ENCODE results near the gene GRIA3. TPM values are rescaled to one million over a fixed set of nuclear protein-coding genes. Genes with fewer than 3 reads are reported as not detected.

The GRIA3 gene
- total RNA-seq (2021) (not detected in 2 replicates), Bru-seq, nascent RNA (percentile 2 among the genes with signal in this experiment), BruChase-seq, experiment 1, labeled RNA remaining after a 2-hour chase (percentile 0 among the genes with signal in this experiment), BruChase-seq, experiment 2, labeled RNA remaining after a 6-hour chase (percentile 0 among the genes with signal in this experiment)
- long read RNA-seq, result 0 reads

- ChIA-PET POLR2A (ENCODE audit: low non-redundant PET) (no interaction called here), CTCF (no interaction called here)
- no peak for TF ChIP-seq CTCF (conservative IDR thresholded peaks at IDR 0.05; ENCODE audit: low read depth, low read length)
- no peak for TF ChIP-seq EZH2 (IDR thresholded peaks at IDR 0.05; ENCODE audit: borderline replicate concordance, low read depth, low read length, poor library complexity, severe bottlenecking)
- Histone ChIP-seq H3K27me3 (replicated peaks; ENCODE audit: insufficient read depth, low read depth, low read length, poor library complexity) (peaks cover 47% of the 10 kb centered on the region), H3K27ac (ENCODE audit: low read depth, low read length, poor library complexity, severe bottlenecking) (no peak within 1 kb of the TSS), H3K4me1 (ENCODE audit: insufficient read depth, low read length, poor library complexity, severe bottlenecking) (no peaks in the 10 kb centered on the region), H3K4me3 (ENCODE audit: low read depth, low read length, poor library complexity, severe bottlenecking) (peak within 1 kb of the TSS; percentile 27), H3K9me3 (ENCODE audit: low read depth, low read length, poor library complexity, severe bottlenecking) (no peaks in the 10 kb centered on the region), H3K36me3 (ENCODE audit: insufficient read depth, low read length, poor library complexity, severe bottlenecking) (no peaks in the 10 kb centered on the region)
- no TSS peak for BruUV-seq (replicated peaks)
- intact Hi-C loops (cut with micrococcal nuclease; ENCODE audit: unreplicated experiment), result no loop called here
- no peak for DNase-seq (ENCODE audit: low spot score)
Measured at GRCh38 chrX:123184219-123184865, at the start of gene GRIA3. TSS of gene GRIA3 (plus strand) at chrX:123184278. CDS start at chrX:123184536, 258 bp downstream.

- Histone ChIP-seq H3K4me3 (ENCODE audit: low read depth, low read length, poor library complexity, severe bottlenecking) (no peak overlapping the region), H3K9me3 (ENCODE audit: low read depth, low read length, poor library complexity, severe bottlenecking) (no peaks in the 10 kb centered on the region), H3K27ac (ENCODE audit: low read depth, low read length, poor library complexity, severe bottlenecking) (no peak overlapping the region), H3K27me3 (replicated peaks; ENCODE audit: insufficient read depth, low read depth, low read length, poor library complexity) (no peaks in the 10 kb centered on the region), H3K4me1 (ENCODE audit: insufficient read depth, low read length, poor library complexity, severe bottlenecking) (no peaks in the 10 kb centered on the region), H3K36me3 (ENCODE audit: insufficient read depth, low read length, poor library complexity, severe bottlenecking) (no peaks in the 10 kb centered on the region)
- intact Hi-C loops (cut with micrococcal nuclease; ENCODE audit: unreplicated experiment), result no loop called here
- no peak for TF ChIP-seq CTCF (conservative IDR thresholded peaks at IDR 0.05; ENCODE audit: low read depth, low read length)
- TF ChIP-seq EZH2 (IDR thresholded peaks at IDR 0.05; ENCODE audit: borderline replicate concordance, low read depth, low read length, poor library complexity, severe bottlenecking), result no peak
- CTCF ChIA-PET, result no interaction called here
- no TSS peak for BruUV-seq (replicated peaks)
- DNase-seq (ENCODE audit: low spot score), result no peak
- POLR2A ChIA-PET (ENCODE audit: low non-redundant PET), result no interaction called here
Measured at GRCh38 chrX:123138473-123138872, 45.6 kb upstream of the GRIA3 start.

DNA sequence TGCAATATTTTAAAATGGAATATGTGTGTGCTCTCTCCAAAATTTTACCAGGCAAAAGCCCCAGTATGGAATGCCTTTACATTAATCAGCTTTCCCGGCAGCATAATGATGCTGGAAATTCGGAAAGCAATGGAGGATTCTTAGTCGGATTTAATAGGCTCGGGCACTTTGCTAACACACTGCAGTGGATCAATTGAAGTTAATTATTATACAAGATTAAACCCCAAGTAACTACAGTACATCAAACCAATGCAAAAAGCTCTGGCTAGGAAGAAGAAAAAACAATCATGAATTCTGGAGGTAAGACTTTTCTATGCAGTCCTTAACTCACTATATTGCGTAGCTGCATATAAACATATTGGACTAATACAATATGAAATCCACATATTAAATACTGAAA is 43.6 kb upstream of the GRIA3 start:
- H3K27ac ChIP-seq (ENCODE audit: low read depth, low read length, poor library complexity, severe bottlenecking), result no peak overlapping the region
- TF ChIP-seq EZH2 (IDR thresholded peaks at IDR 0.05; ENCODE audit: borderline replicate concordance, low read depth, low read length, poor library complexity, severe bottlenecking) (no peak), CTCF (conservative IDR thresholded peaks at IDR 0.05; ENCODE audit: low read depth, low read length) (no peak)
- H3K36me3 ChIP-seq (ENCODE audit: insufficient read depth, low read length, poor library complexity, severe bottlenecking), result no peaks in the 10 kb centered on the region
- H3K9me3 ChIP-seq (ENCODE audit: low read depth, low read length, poor library complexity, severe bottlenecking), result no peaks in the 10 kb centered on the region
- BruUV-seq (replicated peaks), result no TSS peak
- ChIA-PET CTCF (no interaction called here), POLR2A (ENCODE audit: low non-redundant PET) (no interaction called here)
- no peak overlapping the region for H3K4me3 ChIP-seq (ENCODE audit: low read depth, low read length, poor library complexity, severe bottlenecking)
- no peaks in the 10 kb centered on the region for H3K4me1 ChIP-seq (ENCODE audit: insufficient read depth, low read length, poor library complexity, severe bottlenecking)
- H3K27me3 ChIP-seq (replicated peaks; ENCODE audit: insufficient read depth, low read depth, low read length, poor library complexity), result no peaks in the 10 kb centered on the region
- no peak for DNase-seq (ENCODE audit: low spot score)
- intact Hi-C loops (cut with micrococcal nuclease; ENCODE audit: unreplicated experiment), result no loop called here
